IMR-90 (cell line): ENCODE measurements around the gene CLEC2A. TPM values are rescaled to one million over a fixed set of nuclear protein-coding genes. Genes with fewer than 3 reads are reported as not detected.

ENCODE experiments used
- ATAC-seq: fragments of 200-7000 bp; cut with Tn5 transposase; 2 replicates; pipeline ENCODE4 v1.9.1; 2020; ENCODE audit warnings: low read depth, mild to moderate bottlenecking, moderate library complexity
- BruUV-seq: library from RNA; stranded (reverse); fragments of 400-500 nt; replicated peaks from 2 replicates; lab custom pipeline; 2021; lab: Mats Ljungman, UMichigan
- CTCF ChIA-PET: fragments of 300-600 bp; formaldehyde crosslinking; extraction: SDS; loops from one replicate; lab custom pipeline; 2021; ENCODE audit warnings: antibody characterized with exemption; lab: Yijun Ruan, JAX
- POLR2A ChIA-PET: fragments of 300-600 bp; sonication (Branson Sonifier 250); formaldehyde crosslinking; loops from one replicate; lab custom pipeline; 2022; ENCODE audit warnings: antibody characterized with exemption; ENCODE audit not compliant: unreplicated experiment; lab: Charles Lee
- DNase-seq: peaks from one replicate; pipeline ENCODE4 v3.0.0; 2013
- H2AFZ ChIP-seq: replicated peaks from 2 replicates; pipeline ENCODE3; 2013; ENCODE audit warnings: low read length, mild to moderate bottlenecking; ENCODE audit not compliant: poor library complexity
- H2AK5ac ChIP-seq: 2 replicates; pipeline ENCODE4 v1.6.1; 2013; ENCODE audit warnings: low read depth, low read length, inconsistent platforms
- H2AK9ac ChIP-seq: replicated peaks from 2 replicates; pipeline ENCODE3; 2013; ENCODE audit warnings: mild to moderate bottlenecking, low read depth, low read length, moderate library complexity; ENCODE audit not compliant: poor library complexity
- H2BK120ac ChIP-seq: 2 replicates; pipeline ENCODE4 v1.6.1; 2013; ENCODE audit warnings: low read depth, low read length, inconsistent platforms
- H2BK15ac ChIP-seq: 3 replicates; pipeline ENCODE4 v1.6.1; 2013; ENCODE audit warnings: low read depth, low read length, inconsistent platforms
- H2BK20ac ChIP-seq: 2 replicates; pipeline ENCODE4 v1.6.1; 2013; ENCODE audit warnings: low read depth, mild to moderate bottlenecking, inconsistent platforms, low read length, moderate library complexity
- H2BK5ac ChIP-seq: 2 replicates; pipeline ENCODE4 v1.6.1; 2013; ENCODE audit warnings: mild to moderate bottlenecking, low read depth, low read length, inconsistent platforms; ENCODE audit not compliant: poor library complexity, severe bottlenecking
- H3K14ac ChIP-seq: replicated peaks from 2 replicates; pipeline ENCODE4 v1.6.1; 2013; ENCODE audit warnings: low read depth, low read length, inconsistent platforms
- H3K18ac ChIP-seq: 2 replicates; pipeline ENCODE4 v1.6.1; 2013; ENCODE audit warnings: low read depth, low read length, control low read depth
- H3K23ac ChIP-seq: 2 replicates; pipeline ENCODE4 v1.6.1; 2013; ENCODE audit warnings: low read depth, low read length, inconsistent platforms
- H3K27ac ChIP-seq: 2 replicates; pipeline ENCODE4 v1.5.1; 2013; ENCODE audit warnings: mild to moderate bottlenecking, control low read depth, low read length; ENCODE audit not compliant: insufficient read depth
- H3K27me3 ChIP-seq: 2 replicates; pipeline ENCODE4 v1.6.1; 2013; ENCODE audit warnings: low read length; ENCODE audit not compliant: control insufficient read depth, insufficient read depth
- H3K36me3 ChIP-seq: 2 replicates; pipeline ENCODE4 v1.6.1; 2013; ENCODE audit warnings: low read length, mixed read lengths; ENCODE audit not compliant: control insufficient read depth, insufficient read depth
- H3K4ac ChIP-seq: 2 replicates; pipeline ENCODE4 v1.6.1; 2013; ENCODE audit warnings: low read depth, low read length, inconsistent platforms
- H3K4me1 ChIP-seq: 2 replicates; pipeline ENCODE4 v1.6.1; 2013; ENCODE audit warnings: low read length, mixed read lengths; ENCODE audit not compliant: control insufficient read depth, insufficient read depth
- H3K4me2 ChIP-seq: 2 replicates; pipeline ENCODE4 v1.6.1; 2013; ENCODE audit warnings: low read depth, mild to moderate bottlenecking, control low read depth, low read length, moderate library complexity
- H3K4me3 ChIP-seq: 2 replicates; pipeline ENCODE4 v1.5.1; 2013; ENCODE audit warnings: low read depth, mild to moderate bottlenecking, control low read depth, low read length, moderate library complexity; ENCODE audit not compliant: insufficient read depth
- H3K56ac ChIP-seq: 2 replicates; pipeline ENCODE4 v1.6.1; 2013; ENCODE audit warnings: low read length, inconsistent platforms; ENCODE audit not compliant: insufficient read depth; ENCODE audit errors: extremely low read depth
- H3K79me1 ChIP-seq, 2 experiments: 2 replicates each; pipeline ENCODE4 v1.6.1; 2013; ENCODE audit warnings: low read length in 2 of 2, inconsistent platforms in 1 of 2, low read depth in 1 of 2
- H3K9ac ChIP-seq: 2 replicates; pipeline ENCODE4 v1.6.1; 2013; ENCODE audit warnings: low read depth, low read length, control low read depth
- H3K9me1 ChIP-seq: 2 replicates; pipeline ENCODE4 v1.6.1; 2013; ENCODE audit warnings: low read length, inconsistent platforms; ENCODE audit not compliant: insufficient read depth
- H3K9me3 ChIP-seq: 2 replicates; pipeline ENCODE4 v1.6.1; 2013; ENCODE audit warnings: low read length; ENCODE audit not compliant: control insufficient read depth, insufficient read depth
- H4K20me1 ChIP-seq: 2 replicates; pipeline ENCODE4 v1.6.1; 2013; ENCODE audit warnings: low read length, inconsistent platforms; ENCODE audit not compliant: insufficient read depth
- H4K5ac ChIP-seq: 2 replicates; pipeline ENCODE4 v1.6.1; 2013; ENCODE audit warnings: mild to moderate bottlenecking, low read depth, low read length, control low read depth
- H4K8ac ChIP-seq, 2 experiments: 2 replicates each; pipeline ENCODE4 v1.6.1; 2013; ENCODE audit warnings: low read depth in 2 of 2, low read length in 2 of 2, control low read depth in 1 of 2, inconsistent platforms in 1 of 2
- H4K91ac ChIP-seq: 2 replicates; pipeline ENCODE4 v1.6.1; 2013; ENCODE audit warnings: low read depth, low read length, inconsistent platforms; ENCODE audit not compliant: insufficient read depth
- NFE2L2 ChIP-seq: fragments of 150-350 bp; IDR thresholded peaks from 2 replicates; pipeline ENCODE4 v1.6.1; 2016; ENCODE audit warnings: low read depth, mild to moderate bottlenecking, low read length
- POLR2A ChIP-seq: IDR thresholded peaks from 2 replicates; pipeline ENCODE4 v1.6.1; 2012; ENCODE audit warnings: mild to moderate bottlenecking, low read depth, low read length
- RAD21 ChIP-seq: IDR thresholded peaks from 2 replicates; pipeline ENCODE4 v1.6.1; 2012; ENCODE audit warnings: low read length, improper control_type of control experiment
- RFX5 ChIP-seq: IDR thresholded peaks from 2 replicates; pipeline ENCODE4 v1.8.0; 2012; ENCODE audit warnings: low read depth, mild to moderate bottlenecking, low read length, moderate library complexity
- WGBS, 2 experiments: methylation state at CpG; one replicate each; pipeline versions ENCODE4 v1.1.5 to v1.1.7; 2013; ENCODE audit warnings: missing lambda C conversion rate in 2 of 2; ENCODE audit not compliant: insufficient read length in 1 of 2; ENCODE audit errors: extremely low coverage in 2 of 2; 5-methylcytosine and 5-hydroxymethylcytosine counted together
- dilution Hi-C: fragments of 300-500 bp; cut with HindIII; formaldehyde crosslinking; loops from one replicate; pipeline ENCODE4 v1.14.3; 2018; ENCODE audit warnings: low sequenced_read_pairs; ENCODE audit not compliant: unreplicated experiment
- in situ Hi-C: fragments of 300-500 bp; cut with MboI; formaldehyde crosslinking; loops from 3 replicates; pipeline ENCODE4 v1.14.3; 2019; ENCODE audit warnings: low sequenced_read_pairs, inconsistent platforms, mixed read lengths
- intact Hi-C: fragments of 100-400 bp; cut with micrococcal nuclease; formaldehyde crosslinking; loops from 2 replicates; pipeline ENCODE4 v1.10.0; 2022
- polyA plus RNA-seq, 3 experiments: library from polyadenylated mRNA; depleted of rRNA; stranded (reverse); fragments of >200 nt; gene quantifications; 2 replicates each; pipeline ENCODE4 v1.2.3, GENCODE V29; 2012; ENCODE audit warnings: low replicate concordance in 1 of 3
- total RNA-seq: library from RNA; depleted of rRNA; stranded (reverse); fragments of >200 nt; gene quantifications from 2 replicates; pipeline ENCODE4 v1.2.3, GENCODE V29; 2012

The CLEC2A gene
- total and polyA plus RNA-seq, 2 of the 4 experiments (the other 2 are of a cell fraction): not detected

DNA sequence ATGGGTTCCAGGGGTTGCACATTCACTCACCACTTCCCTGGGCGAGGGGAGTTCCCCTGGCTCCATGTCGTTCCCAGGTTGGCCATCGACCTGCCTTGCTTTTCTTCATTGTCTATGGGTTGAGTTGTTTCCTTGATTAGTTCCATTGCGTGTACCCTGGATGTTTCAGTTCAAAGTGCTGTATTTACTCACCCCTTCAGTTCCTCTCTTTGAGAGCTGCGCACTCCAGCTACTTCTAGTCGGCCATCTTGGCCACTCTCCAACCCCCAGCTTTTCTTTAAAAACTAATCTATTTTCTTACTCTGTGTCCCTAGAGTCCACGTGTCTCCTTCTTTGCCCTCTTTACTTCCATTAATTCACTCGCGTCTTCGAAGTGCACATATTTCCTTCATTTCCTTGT, 11.7 kb downstream of the CLEC2A start:
- no peak overlapping the region for H4K91ac ChIP-seq
- no peak overlapping the region for H3K14ac ChIP-seq
- H2AK9ac ChIP-seq: no peak overlapping the region
- no CpG with 5 or more reads among the region's 10 CpGs for WGBS, 2 experiments
- in situ Hi-C loops: loop anchor here (10.0 kb wide), 1 partner anchor 106 kb away; no protein-coding TSS in a partner anchor
- no peak overlapping the region for H2AFZ ChIP-seq
- ATAC-seq (no peak), DNase-seq (no peak)
- H3K9me3 ChIP-seq: no peaks in the 10 kb centered on the region
- H3K4ac ChIP-seq: no peak overlapping the region
- H2AK5ac ChIP-seq: no peak overlapping the region
- no peak overlapping the region for H3K4me3 ChIP-seq
- no peaks in the 10 kb centered on the region for H3K4me1 ChIP-seq
- no peak overlapping the region for H3K18ac ChIP-seq
- H3K27me3 ChIP-seq: no peaks in the 10 kb centered on the region
- dilution Hi-C loops: no loop called here
- no peaks in the 10 kb centered on the region for H3K79me1 ChIP-seq
- no peak overlapping the region for H2BK120ac ChIP-seq
- intact Hi-C loops: no loop called here
- no peak overlapping the region for H3K23ac ChIP-seq
- no peak overlapping the region for H2BK15ac ChIP-seq
- no peaks in the 10 kb centered on the region for H4K20me1 ChIP-seq
- no peak overlapping the region for H2BK20ac ChIP-seq
- no peak overlapping the region for H3K56ac ChIP-seq
- H2BK5ac ChIP-seq: no peak overlapping the region
- POLR2A ChIA-PET: no interaction called here
- H3K4me2 ChIP-seq: no peak overlapping the region
- no peak overlapping the region for H3K9ac ChIP-seq
- no peak overlapping the region for H3K27ac ChIP-seq
- BruUV-seq: no TSS peak
- CTCF ChIA-PET: no interaction called here
- H3K9me1 ChIP-seq: no peaks in the 10 kb centered on the region
- TF ChIP-seq RAD21 (no peak), POLR2A (no peak), RFX5 (no peak), NFE2L2 (no peak)
- no peak overlapping the region for H4K5ac ChIP-seq
- H3K36me3 ChIP-seq: no peaks in the 10 kb centered on the region
- no peak overlapping the region for H4K8ac ChIP-seq
